C4-2B (cell line): Measurements from ENCODE around the gene ZNG1F.
"Not testable (repeated sequence)": the region's sequence is repeated elsewhere in the genome, so short reads cannot be mapped to it uniquely, and the experiment has no call there.

Experiments
- CTCF ChIP-seq: fragments of 450-650 bp; conservative IDR thresholded peaks from 2 replicates; pipeline ENCODE4 v1.5.1; 2017; ENCODE audit warnings: mild to moderate bottlenecking
- ZFX ChIP-seq: fragments of 450-650 bp; IDR thresholded peaks from 2 replicates; pipeline ENCODE4 v1.6.1; 2017

GRCh38 chr9:41100508-41100907 lies 88.6 kb downstream of the ZNG1F start:
- not testable (repeated sequence) for TF ChIP-seq CTCF, ZFX
